CD4-positive, alpha-beta T cell treated with Interleukin-6 at 100 ng/mL for 8 hours (primary cell): ENCODE data around the gene FAM107A.
A peak's percentile ranks its signal among the peaks of the same experiment; 100 is the strongest.

Experiments used
- DNase-seq: peaks from one replicate; pipeline ENCODE4 v3.0.0-alpha.2; 2020; ENCODE audit warnings: mixed read lengths, low spot score

The FAM107A gene

GRCh38 chr3:58591517-58592510, 14.6 kb upstream of the FAM107A start:
- no peak for DNase-seq

DNA sequence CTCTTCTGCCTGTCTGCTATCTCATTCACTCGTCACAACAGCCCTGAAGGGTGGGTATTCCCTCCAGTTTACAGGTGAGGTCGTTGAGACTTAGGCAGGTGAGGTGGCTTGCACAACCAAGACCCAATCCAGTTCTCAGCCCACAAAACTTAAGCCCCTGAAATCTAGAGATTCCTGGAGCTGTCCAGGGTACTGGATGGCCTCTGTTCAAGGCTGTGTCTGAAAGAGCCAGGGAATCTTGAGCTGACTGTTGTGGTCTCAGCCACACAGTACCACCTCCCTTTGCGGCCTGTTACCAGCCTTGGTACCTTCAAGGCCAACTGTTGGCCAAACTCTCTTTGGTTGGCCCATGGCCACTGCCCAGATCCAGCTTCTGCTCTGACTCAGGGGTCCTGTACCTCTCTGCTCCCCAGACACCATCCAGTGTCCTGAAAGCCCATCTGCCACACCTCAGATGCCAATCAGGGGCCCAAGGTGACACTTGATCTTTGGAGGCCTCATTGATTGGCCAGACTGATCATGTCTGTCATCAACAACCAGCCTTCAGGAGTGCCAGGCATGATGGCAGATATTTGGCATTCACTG, 10.9 kb upstream of the FAM107A start:
- DNase-seq: no peak

DNA sequence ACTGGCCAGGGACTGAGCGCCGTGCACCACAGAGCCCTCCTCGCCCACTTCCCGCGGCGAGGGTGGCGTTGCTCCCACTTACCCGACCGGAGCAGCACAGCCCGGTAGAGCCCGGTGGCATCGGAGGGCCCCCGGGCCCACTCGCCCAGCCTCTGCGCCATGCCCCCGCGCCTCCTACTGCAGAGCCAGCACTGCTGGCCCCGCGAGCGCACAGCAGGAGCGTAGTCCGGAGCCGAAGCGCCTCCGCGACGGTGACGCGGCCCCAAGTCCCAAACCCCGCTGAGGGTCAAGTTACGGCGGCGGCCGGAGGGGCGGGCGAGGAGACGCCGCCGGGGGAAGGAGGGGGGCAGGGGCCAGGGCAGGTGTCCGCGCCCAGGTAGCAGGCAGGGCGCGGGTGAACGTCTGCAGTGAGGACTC, 9.6 kb upstream of the FAM107A start:
- DNase-seq: no peak

DNA sequence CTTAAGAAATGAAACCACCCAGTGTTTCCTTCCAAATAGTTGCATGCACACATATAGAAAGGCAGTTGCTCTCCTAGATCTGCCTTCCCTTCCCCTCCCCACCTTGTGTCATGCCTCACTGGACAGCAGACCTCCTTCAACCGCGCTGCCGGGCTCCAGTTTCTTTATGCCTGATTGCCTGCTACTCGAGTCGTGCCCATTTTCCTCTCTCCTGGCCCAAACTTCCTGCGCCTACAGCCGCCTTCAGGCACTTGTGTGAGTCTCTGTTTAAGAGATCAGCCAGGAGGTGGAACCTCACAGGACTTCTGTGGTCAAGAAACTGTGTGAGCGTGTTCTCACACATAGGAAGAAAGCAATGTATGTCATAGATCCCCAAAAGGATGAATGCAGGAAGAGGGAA, 8.8 kb upstream of the FAM107A start:
- no peak for DNase-seq

DNA sequence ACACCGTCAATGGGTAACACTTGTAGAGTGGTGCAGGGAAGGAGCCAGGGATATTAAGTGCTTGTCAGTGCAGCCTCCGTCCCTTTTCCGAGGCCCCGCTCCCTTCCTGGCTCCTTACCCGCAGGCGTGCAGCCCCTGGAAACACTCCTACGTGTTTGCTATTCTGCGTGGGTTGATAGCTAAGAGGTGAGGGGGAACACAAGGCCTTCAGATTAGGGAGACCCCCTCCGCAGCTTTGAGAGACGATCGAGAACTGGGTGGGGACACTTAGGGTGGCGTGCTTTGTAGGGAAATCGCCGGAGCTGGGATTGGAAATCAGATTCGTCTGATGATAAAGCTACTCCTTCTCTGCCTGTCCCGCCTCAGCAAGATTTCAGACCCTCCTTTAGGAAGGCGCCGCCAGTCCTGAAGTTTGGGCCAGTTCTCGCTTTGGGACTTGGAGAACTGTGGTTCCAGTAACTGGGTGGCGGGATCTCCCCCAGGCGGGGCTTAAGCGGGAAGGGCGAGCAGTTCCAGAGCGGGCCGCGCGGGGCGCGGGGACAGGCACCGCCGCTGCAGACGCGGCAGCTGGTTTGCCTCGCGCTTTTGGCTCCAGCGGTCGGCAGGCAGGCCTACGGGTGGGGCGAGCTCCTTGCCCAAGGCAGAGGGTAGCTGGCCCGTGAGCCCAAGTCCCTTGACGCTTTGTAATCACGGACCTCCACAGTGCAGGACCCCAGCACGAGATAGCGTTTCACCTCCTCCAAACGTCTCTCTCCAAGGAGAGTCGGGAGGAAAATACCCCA, 8.0 kb upstream of the FAM107A start:
- peak; percentile 9 for DNase-seq

DNA sequence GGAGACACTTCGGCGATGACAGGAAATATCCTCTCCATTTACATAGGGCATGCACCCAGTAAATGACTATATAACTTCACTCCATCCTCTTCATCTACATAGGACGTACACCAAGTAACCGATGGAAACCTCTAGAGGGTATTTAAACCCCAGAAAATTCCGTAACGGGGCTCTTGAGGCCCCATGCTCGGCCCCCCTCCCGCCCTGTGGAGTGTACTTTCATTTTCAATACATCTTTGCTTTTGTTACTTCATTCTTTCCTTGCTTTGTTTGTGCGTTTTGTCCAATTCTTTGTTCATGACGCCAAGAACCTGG, 7.5 kb upstream of the FAM107A start:
- no peak for DNase-seq

- no peak for DNase-seq
Measured at GRCh38 chr3:58581328-58582091, 4.3 kb upstream of the FAM107A start.

GRCh38 chr3:58580826-58581327, 3.7 kb upstream of the FAM107A start:
- DNase-seq: no peak

- DNase-seq: no peak
Measured at GRCh38 chr3:58578873-58579272, 1.7 kb upstream of the FAM107A start.

GRCh38 chr3:58576716-58577115, 475 bp downstream of the FAM107A start:
- no peak for DNase-seq

GRCh38 chr3:58575971-58576652, 1.1 kb downstream of the FAM107A start:
- no peak for DNase-seq

DNA sequence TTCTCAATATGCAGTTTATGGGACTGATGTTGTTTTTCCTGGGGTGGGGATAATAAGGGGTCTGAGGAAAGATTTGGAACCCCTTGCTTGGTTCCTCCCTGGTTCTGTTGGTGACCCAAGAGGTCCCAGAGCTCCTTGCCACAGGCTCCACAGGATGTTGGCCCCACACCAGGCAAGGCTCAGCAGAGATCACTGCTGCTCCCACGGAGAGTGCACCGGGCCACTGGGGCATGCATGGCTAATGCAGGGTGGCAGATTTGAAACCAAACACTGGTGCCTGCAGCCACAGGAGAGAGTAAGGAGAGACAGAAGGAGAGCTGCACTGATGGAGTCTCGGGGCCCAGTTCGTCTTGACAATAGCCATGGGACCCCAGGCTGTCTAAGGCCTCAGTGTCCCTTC, 2.5 kb downstream of the FAM107A start:
- no peak for DNase-seq

- no peak for DNase-seq
Measured at GRCh38 chr3:58574106-58574505, 3.1 kb downstream of the FAM107A start.

DNA sequence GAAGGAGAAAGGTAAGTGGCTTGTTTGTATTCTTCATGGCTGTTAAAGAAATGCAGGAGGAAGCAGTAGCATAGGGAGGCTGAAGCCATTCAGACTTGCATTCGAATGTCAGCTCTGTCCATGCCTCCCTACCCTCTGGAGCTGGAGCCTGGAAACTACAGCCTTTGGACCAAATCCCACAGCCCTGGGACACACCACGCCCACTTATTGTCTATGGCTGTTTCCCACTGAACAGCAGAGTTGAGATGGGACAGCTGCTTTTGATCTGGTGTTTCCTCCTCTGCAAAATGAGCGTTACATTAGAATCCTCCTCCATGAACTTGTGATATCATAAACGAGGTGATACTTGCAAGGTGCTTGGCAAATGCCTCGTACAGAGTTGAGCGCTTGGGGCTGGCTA, 3.6 kb downstream of the FAM107A start:
- no peak for DNase-seq

- DNase-seq: no peak
Measured at GRCh38 chr3:58572634-58573230, 4.5 kb downstream of the FAM107A start.

DNA sequence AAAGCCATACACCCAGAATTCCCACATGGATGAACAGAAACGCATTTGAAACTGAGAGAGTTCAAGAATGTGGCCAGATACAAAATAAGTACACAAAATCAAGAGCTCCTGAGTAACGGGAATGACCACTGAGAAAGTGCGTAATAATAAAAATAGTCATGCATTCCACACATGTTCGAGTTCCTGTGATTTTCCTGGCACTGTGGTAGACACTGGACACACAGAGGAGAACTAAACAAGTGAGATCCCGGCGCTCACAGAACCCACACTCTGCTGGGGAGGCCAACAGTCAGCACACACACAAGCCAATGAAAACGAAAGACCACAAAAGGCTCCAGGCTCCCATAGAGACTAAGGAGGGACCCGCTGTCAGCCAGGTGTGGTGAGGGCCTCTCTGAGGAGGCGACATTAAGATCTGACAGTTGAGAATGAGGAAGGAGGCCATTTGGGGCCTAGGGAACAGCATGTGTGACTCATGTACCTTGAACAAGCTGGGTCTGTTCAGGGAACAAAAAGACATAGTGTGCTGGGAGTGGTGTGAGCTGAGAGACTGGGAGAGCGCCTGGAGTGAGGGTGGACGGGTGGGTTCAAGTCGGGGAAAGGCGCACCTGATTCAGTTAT, 5.1 kb downstream of the FAM107A start:
- no peak for DNase-seq

- no peak for DNase-seq
Measured at GRCh38 chr3:58570851-58571250, 6.3 kb downstream of the FAM107A start.

- no peak for DNase-seq
Measured at GRCh38 chr3:58569287-58570001, 7.7 kb downstream of the FAM107A start.

GRCh38 chr3:58568572-58569286, 8.5 kb downstream of the FAM107A start:
- DNase-seq: peak; percentile 56
